Progenitor cell of endocrine pancreas (in vitro differentiated cells): ENCODE measurements around the gene RPL36AL. TPM values are rescaled to one million over a fixed set of nuclear protein-coding genes. Genes with fewer than 3 reads are reported as not detected.
A peak's percentile ranks its signal among the peaks of the same experiment; 100 is the strongest.

Source experiments
- DNase-seq: peaks from one replicate; pipeline ENCODE4 v3.0.0; 2021; ENCODE audit warnings: low spot score; ENCODE audit not compliant: unreplicated experiment
- H3K27ac Mint-ChIP-seq: 2 replicates; pipeline ENCODE4 v1.8.0; 2021; ENCODE audit warnings: mild to moderate bottlenecking, moderate library complexity, mixed read lengths
- H3K27me3 Mint-ChIP-seq: 2 replicates; pipeline ENCODE4 v1.8.0; 2021; ENCODE audit warnings: mixed read lengths
- H3K36me3 Mint-ChIP-seq: 2 replicates; pipeline ENCODE4 v1.8.0; 2022; ENCODE audit warnings: mixed read lengths; ENCODE audit not compliant: insufficient read depth
- H3K4me1 Mint-ChIP-seq: 2 replicates; pipeline ENCODE4 v1.8.0; 2021; ENCODE audit warnings: low read depth, mixed read lengths
- H3K4me3 Mint-ChIP-seq: 2 replicates; pipeline ENCODE4 v1.8.0; 2021; ENCODE audit warnings: low read depth, mild to moderate bottlenecking, moderate library complexity, mixed read lengths
- H3K9me3 Mint-ChIP-seq: 2 replicates; pipeline ENCODE4 v1.8.0; 2021; ENCODE audit warnings: low read depth, mixed read lengths
- total RNA-seq: library from RNA; stranded (reverse); gene quantifications from 2 replicates; pipeline ENCODE4 v1.2.1, GENCODE V29; 2021
- TF ChIP-seq, protein P1 (sequence below): fragments of 200-600 bp; sonication (generic); IDR thresholded peaks from one replicate; pipeline ENCODE4 v1.5.0; 2021; ENCODE audit warnings: antibody characterized with exemption, mild to moderate bottlenecking; ENCODE audit not compliant: unreplicated experiment

Gene RPL36AL
- total RNA-seq, 1 donor from 2014 or later = 157 TPM

DNA sequence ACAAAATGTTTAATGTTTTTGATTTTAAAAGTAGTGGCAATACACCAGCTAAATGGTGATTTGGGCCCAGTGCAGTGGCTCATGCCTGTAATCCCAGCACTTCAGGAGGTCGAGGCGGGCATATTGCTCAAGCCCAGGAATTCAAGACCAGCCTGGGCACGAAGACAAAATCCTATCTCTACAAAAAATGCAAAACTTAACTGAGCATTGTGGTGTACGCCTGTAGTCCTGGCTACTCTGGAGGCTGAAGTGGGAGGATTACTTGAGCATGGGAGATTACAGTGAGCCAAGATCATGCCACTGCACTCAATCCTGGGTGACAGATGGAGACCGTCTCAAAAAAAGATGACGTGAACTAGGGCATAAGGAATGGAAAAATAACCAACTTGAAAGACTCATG lies 4.7 kb downstream of the RPL36AL start:
- DNase-seq = no peak
- TF ChIP-seq, protein P1, sequence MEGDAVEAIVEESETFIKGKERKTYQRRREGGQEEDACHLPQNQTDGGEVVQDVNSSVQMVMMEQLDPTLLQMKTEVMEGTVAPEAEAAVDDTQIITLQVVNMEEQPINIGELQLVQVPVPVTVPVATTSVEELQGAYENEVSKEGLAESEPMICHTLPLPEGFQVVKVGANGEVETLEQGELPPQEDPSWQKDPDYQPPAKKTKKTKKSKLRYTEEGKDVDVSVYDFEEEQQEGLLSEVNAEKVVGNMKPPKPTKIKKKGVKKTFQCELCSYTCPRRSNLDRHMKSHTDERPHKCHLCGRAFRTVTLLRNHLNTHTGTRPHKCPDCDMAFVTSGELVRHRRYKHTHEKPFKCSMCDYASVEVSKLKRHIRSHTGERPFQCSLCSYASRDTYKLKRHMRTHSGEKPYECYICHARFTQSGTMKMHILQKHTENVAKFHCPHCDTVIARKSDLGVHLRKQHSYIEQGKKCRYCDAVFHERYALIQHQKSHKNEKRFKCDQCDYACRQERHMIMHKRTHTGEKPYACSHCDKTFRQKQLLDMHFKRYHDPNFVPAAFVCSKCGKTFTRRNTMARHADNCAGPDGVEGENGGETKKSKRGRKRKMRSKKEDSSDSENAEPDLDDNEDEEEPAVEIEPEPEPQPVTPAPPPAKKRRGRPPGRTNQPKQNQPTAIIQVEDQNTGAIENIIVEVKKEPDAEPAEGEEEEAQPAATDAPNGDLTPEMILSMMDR = no peak
- H3K4me1 Mint-ChIP-seq = peaks cover 9% of the 10 kb centered on the region
- no peaks in the 10 kb centered on the region for H3K9me3 Mint-ChIP-seq
- H3K27me3 Mint-ChIP-seq = no peaks in the 10 kb centered on the region
- H3K27ac Mint-ChIP-seq = peak overlapping the region; percentile 79
- H3K4me3 Mint-ChIP-seq = no peak overlapping the region
- peaks cover 15% of the 10 kb centered on the region for H3K36me3 Mint-ChIP-seq

DNA sequence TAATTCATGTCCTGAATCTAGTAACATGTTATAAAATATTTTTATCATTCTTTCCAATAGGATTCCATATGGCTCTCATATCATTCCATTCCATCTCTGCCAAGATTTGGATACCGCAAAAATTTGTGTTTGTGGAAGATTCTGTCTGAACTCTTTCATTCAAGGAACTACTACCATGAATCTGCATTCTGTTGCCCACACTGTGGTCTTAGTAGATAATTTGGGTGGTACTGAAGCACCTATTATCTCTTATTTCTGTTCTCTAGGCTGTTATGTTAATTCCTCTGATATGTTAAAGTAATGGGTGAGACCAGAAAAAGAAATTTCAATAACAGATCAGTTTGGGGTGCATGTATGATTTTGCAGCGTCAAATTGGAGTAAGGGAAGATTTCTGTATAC lies 6.2 kb downstream of the RPL36AL start:
- H3K9me3 Mint-ChIP-seq = no peaks in the 10 kb centered on the region
- H3K27me3 Mint-ChIP-seq = no peaks in the 10 kb centered on the region
- no peak overlapping the region for H3K4me3 Mint-ChIP-seq
- peaks cover 4% of the 10 kb centered on the region for H3K4me1 Mint-ChIP-seq
- no peak overlapping the region for H3K27ac Mint-ChIP-seq
- TF ChIP-seq, protein P1 = no peak
- peaks cover 15% of the 10 kb centered on the region for H3K36me3 Mint-ChIP-seq
- DNase-seq = no peak

DNA sequence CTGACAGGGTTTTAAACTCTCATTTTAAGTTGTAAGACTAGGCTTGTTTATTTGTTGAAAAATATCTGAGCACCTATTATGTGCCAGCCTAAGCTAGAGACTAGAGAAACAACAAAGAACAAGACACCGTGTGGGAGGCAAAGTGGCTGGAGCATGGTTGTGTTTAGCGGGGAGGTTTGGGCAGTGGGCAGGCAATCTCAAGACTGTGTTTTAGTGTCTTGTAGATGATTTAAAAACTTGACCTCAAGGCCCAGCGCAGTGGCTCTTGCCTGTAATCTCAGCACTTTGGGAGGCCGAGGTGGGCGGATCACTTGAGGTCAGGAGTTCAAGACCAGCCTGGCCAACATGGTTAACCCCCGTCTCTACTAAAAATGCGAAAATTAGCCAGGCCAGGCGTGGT lies 7.8 kb downstream of the RPL36AL start:
- no peaks in the 10 kb centered on the region for H3K9me3 Mint-ChIP-seq
- H3K27ac Mint-ChIP-seq = no peak overlapping the region
- H3K27me3 Mint-ChIP-seq = no peaks in the 10 kb centered on the region
- TF ChIP-seq, protein P1 = no peak
- H3K4me3 Mint-ChIP-seq = no peak overlapping the region
- DNase-seq = no peak
- peaks cover 10% of the 10 kb centered on the region for H3K36me3 Mint-ChIP-seq
- H3K4me1 Mint-ChIP-seq = no peaks in the 10 kb centered on the region

DNA sequence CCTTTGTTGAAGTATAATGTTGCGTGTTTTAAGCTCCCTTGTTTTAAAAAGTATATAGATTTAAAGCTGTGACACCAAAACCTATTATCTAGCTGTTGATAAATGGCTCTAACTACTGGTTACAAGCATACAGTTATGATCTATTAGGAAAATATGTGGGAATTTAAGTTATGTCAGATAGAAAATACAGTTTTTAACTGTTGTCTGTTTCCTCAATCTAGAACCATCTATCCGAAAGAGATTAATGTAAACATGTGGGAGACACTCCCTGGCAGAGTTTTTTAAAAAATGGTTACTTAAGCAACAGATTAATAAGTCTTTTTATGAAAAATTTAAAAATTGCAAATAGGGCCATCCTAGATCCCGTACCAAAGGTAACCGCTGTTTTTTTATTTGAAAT lies 8.2 kb downstream of the RPL36AL start:
- Mint-ChIP-seq H3K4me1 (no peaks in the 10 kb centered on the region), H3K36me3 (peaks cover 8% of the 10 kb centered on the region), H3K9me3 (no peaks in the 10 kb centered on the region), H3K27me3 (no peaks in the 10 kb centered on the region), H3K4me3 (no peak overlapping the region), H3K27ac (peak overlapping the region; percentile 62)
- DNase-seq = no peak
- TF ChIP-seq, protein P1 = no peak

DNA sequence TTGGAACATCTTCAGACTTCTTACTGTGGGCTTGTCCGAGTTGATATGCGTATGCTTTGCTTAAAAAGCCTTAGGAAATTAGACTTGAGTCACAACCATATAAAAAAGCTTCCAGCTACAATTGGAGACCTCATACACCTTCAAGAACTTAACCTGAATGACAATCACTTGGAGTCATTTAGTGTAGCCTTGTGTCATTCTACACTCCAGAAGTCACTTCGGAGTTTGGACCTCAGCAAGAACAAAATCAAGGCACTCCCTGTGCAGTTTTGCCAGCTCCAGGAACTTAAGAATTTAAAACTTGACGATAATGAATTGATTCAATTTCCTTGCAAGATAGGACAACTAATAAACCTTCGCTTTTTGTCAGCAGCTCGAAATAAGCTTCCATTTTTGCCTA lies 12.8 kb downstream of the RPL36AL start:
- peaks cover 8% of the 10 kb centered on the region for H3K36me3 Mint-ChIP-seq
- H3K4me1 Mint-ChIP-seq = no peaks in the 10 kb centered on the region
- no peak for DNase-seq
- no peak overlapping the region for H3K27ac Mint-ChIP-seq
- H3K9me3 Mint-ChIP-seq = no peaks in the 10 kb centered on the region
- TF ChIP-seq, protein P1 = no peak
- H3K4me3 Mint-ChIP-seq = no peak overlapping the region
- H3K27me3 Mint-ChIP-seq = no peaks in the 10 kb centered on the region
